HG03196 (cell line): ENCODE results near the gene MADD.

Experiments
- ATAC-seq: cut with Tn5 transposase; IDR thresholded peaks from one replicate; pipeline ENCODE4 v1.9.1; 2021; ENCODE audit not compliant: unreplicated experiment

The MADD gene

DNA sequence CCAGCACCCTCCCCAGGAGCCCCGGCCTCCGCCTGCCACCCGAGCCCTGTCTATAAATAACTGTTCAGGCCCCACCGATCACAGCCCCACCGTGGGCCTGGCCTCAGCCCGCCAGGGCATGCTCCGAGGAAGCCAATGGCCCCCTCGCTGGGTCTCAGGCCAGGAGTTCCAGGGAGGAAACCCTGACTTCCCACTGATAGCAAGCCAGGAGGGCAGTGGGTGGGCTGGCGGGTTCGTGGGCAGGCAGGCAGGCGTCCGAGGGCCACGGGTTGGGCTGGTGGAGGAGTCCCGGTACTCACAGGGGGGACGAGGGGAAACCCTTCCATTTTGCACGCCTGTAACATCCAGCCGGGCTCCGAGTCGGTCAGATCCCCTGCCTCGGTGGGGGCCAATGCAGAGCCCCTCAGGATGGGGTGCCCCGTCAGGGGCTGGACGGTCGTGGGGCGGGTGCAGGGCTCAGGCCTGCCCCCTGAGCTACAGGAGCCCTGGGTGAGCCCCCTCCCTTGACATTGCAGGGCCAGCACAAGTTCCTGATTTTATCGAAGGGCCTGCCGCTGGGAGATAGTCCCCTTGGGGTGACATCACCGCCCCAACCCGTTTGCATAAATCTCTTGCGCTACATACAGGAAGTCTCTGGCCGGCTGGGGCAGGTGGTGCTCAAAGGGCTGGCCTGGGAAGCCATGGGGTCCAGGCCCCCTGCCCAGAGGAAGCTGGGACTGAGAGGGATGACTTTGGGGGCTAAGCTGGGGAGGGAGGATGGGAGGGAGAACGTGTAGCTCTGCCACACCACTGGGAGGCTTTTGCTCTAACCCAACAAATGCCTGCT, 108.3 kb downstream of the MADD start, which contains the start of gene SPI1:
Gene SPI1 (minus strand): TSS at position 538 of the 826 bp plus-strand sequence. CDS start 194 bp downstream, at position 344.
- ATAC-seq, result peak; percentile 77

DNA sequence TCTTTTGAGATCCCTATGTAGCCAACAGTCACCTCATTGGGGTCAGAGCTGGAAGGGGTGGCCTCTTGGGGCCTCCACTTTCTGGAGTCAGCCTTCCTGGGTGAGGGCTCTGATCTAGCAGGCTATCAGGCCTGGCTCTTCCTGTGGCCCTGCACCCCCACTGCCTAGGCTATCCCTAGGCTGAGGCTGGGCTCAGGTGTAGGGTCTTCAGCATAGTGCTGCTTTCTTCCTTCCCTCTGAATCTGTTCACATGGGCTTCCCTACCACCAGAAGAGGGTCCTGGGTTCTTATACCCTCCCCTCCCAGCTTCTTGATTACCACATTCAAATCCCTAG, 108.9 kb downstream of the MADD start:
- ATAC-seq, result no peak

GRCh38 chr11:47379317-47379716, 109.4 kb downstream of the MADD start:
- no peak for ATAC-seq
